Panc1 (cell line): ENCODE data around the gene DCST2. TPM values are rescaled to one million over a fixed set of nuclear protein-coding genes. Genes with fewer than 3 reads are reported as not detected.

Experiments used
- ATAC-seq: fragments of 200-7000 bp; cut with Tn5 transposase; 2 replicates; pipeline ENCODE4 v1.9.1; 2020; ENCODE audit warnings: mild to moderate bottlenecking, moderate library complexity
- BruUV-seq: library from RNA; stranded (reverse); fragments of 400-500 nt; replicated peaks from 2 replicates; lab custom pipeline; 2021; lab: Mats Ljungman, UMichigan
- CTCF ChIA-PET: fragments of 300-600 bp; sonication (Branson Sonifier 250); formaldehyde crosslinking; loops from one replicate; lab custom pipeline; 2022; ENCODE audit warnings: antibody characterized with exemption; lab: Charles Lee
- POLR2A ChIA-PET: fragments of 300-600 bp; sonication (Branson Sonifier 250); formaldehyde crosslinking; loops from one replicate; lab custom pipeline; 2022; ENCODE audit warnings: antibody characterized with exemption; lab: Charles Lee
- DNase-seq: peaks from one replicate; pipeline ENCODE4 v3.0.0-alpha.2; 2010; ENCODE audit warnings: low read depth, low spot score
- H3K27ac ChIP-seq: 2 replicates; pipeline ENCODE4 v1.5.1; 2011; ENCODE audit warnings: mild to moderate bottlenecking, low read length, inconsistent platforms
- H3K27me3 ChIP-seq: fragments of 200-500 bp; sonication (Bioruptor generic); 2 replicates; pipeline ENCODE4 v1.6.0; 2014; ENCODE audit warnings: low read length, inconsistent platforms; ENCODE audit not compliant: control insufficient read depth, insufficient read depth
- H3K36me3 ChIP-seq: fragments of 200-500 bp; sonication (Bioruptor generic); 2 replicates; pipeline ENCODE4 v1.5.1; 2014; ENCODE audit warnings: inconsistent platforms, mild to moderate bottlenecking, low read length, moderate library complexity; ENCODE audit not compliant: control insufficient read depth, insufficient read depth
- H3K4me1 ChIP-seq: 2 replicates; pipeline ENCODE4 v1.5.1; 2011; ENCODE audit warnings: inconsistent platforms, mild to moderate bottlenecking, low read length, moderate library complexity; ENCODE audit not compliant: control insufficient read depth, insufficient read depth
- H3K4me3 ChIP-seq, 2 experiments: 2 replicates each; pipeline ENCODE4 v1.5.1; 2011 to 2012; ENCODE audit warnings: low read depth in 2 of 2, low read length in 2 of 2, mild to moderate bottlenecking in 2 of 2, inconsistent platforms in 1 of 2, moderate library complexity in 1 of 2
- H3K9me3 ChIP-seq: fragments of 200-500 bp; sonication (Bioruptor generic); 2 replicates; pipeline ENCODE4 v1.5.1; 2014; ENCODE audit warnings: low read depth, mild to moderate bottlenecking, inconsistent platforms, low read length, moderate library complexity; ENCODE audit not compliant: control insufficient read depth, insufficient read depth
- POLR2AphosphoS5 ChIP-seq: IDR thresholded peaks from 2 replicates; pipeline ENCODE4 v1.6.1; 2012; ENCODE audit warnings: mild to moderate bottlenecking, low read depth, low read length, moderate library complexity
- SIN3A ChIP-seq: IDR thresholded peaks from 2 replicates; pipeline ENCODE4 v1.6.1; 2012; ENCODE audit warnings: low read depth, mild to moderate bottlenecking, low read length, moderate library complexity, borderline replicate concordance; ENCODE audit not compliant: insufficient read depth
- TCF7L2 ChIP-seq: IDR thresholded peaks from 2 replicates; pipeline ENCODE4 v1.6.1; 2011; ENCODE audit warnings: mild to moderate bottlenecking, low read depth, low read length, inconsistent platforms
- in situ Hi-C: cut with HindIII; loops from 2 replicates; pipeline ENCODE4 v1.10.0; 2016; ENCODE audit warnings: low sequenced_read_pairs, low pct_unique_long_range_greater_than_20kb
- intact Hi-C: fragments of 100-400 bp; cut with micrococcal nuclease; formaldehyde crosslinking; loops from one replicate; pipeline ENCODE4 v1.10.0; 2022; ENCODE audit not compliant: unreplicated experiment
- total RNA-seq: library from RNA; stranded (reverse); gene quantifications from one replicate; pipeline ENCODE4 v1.2.1, GENCODE V29; 2021; ENCODE audit not compliant: unreplicated experiment
- TF ChIP-seq, protein P1 (sequence below): fragments of 450-650 bp; IDR thresholded peaks from 2 replicates; pipeline ENCODE4 v1.5.1; 2017; ENCODE audit warnings: mild to moderate bottlenecking
- TF ChIP-seq, protein P2 (sequence below), 2 experiments: IDR thresholded peaks; 2 replicates each; pipeline ENCODE4 v1.6.1; 2011 to 2012; ENCODE audit warnings: low read depth in 2 of 2, control low read depth in 1 of 2, low read length in 1 of 2, mild to moderate bottlenecking in 1 of 2, moderate library complexity in 1 of 2; ENCODE audit not compliant: insufficient read depth in 1 of 2

Gene DCST2
- total RNA-seq, 1 experiment from 2014 or later: 0.13 TPM

DNA sequence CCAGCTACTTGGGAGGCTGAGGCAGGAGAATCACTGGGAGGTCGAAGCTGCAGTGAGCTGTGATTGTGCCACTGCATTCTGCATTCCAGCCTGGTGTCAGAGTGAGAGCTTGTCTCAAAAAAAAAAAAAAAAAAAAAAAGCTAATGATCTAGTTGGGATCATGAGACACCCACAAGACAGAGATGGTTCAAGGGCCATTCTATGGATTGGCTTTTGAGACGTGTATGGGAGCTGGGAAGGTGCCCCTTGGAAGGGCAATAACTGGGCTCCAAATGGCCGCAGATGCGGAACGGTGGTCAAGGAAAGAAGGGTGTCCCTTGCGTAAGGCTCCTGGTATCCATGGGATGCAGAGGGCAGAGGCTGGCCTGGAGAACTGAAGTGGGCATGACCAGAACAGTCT lies 10.8 kb upstream of the DCST2 start:
- ATAC-seq: no peak
- POLR2A ChIA-PET: no interaction called here

DNA sequence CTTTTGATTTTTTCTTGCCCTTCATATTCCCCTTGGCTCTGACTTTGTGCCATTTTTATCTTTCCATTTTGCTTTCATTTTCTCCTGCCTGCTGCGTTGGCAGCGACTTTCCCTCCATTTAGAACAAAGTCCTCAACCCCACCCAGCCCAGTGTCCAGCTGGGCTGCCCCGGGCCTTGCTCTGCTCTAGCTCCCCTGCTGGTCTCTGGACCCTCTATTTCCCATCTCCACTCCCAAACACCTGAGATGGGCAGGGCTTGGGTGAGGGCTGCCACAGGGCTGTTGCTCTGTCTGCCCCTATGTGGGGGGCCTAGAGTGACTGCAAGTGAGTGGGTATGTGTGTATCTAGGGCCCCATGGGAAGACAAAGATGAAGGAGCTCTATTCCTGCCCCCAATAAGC lies 10.2 kb upstream of the DCST2 start:
- Histone ChIP-seq H3K27ac (no peak overlapping the region), H3K27me3 (no peaks in the 10 kb centered on the region), H3K4me3 (no peak overlapping the region), H3K36me3 (no peaks in the 10 kb centered on the region), H3K4me1 (no peaks in the 10 kb centered on the region), H3K9me3 (no peaks in the 10 kb centered on the region)
- POLR2A ChIA-PET: interaction anchor here (0.6 kb wide), 1 partner anchor 41 kb away, joined by 3 read pairs; the partner anchor contains the start of gene ZBTB7B
- CTCF ChIA-PET: interaction anchor here (0.6 to 1.8 kb wide), 4 partner anchors 16 to 462 kb away, joined by 3 to 9 read pairs (median 4); no protein-coding TSS in a partner anchor
- ATAC-seq (no peak), DNase-seq (no peak)
- no peak for TF ChIP-seq TCF7L2
- TF ChIP-seq, protein P1, sequence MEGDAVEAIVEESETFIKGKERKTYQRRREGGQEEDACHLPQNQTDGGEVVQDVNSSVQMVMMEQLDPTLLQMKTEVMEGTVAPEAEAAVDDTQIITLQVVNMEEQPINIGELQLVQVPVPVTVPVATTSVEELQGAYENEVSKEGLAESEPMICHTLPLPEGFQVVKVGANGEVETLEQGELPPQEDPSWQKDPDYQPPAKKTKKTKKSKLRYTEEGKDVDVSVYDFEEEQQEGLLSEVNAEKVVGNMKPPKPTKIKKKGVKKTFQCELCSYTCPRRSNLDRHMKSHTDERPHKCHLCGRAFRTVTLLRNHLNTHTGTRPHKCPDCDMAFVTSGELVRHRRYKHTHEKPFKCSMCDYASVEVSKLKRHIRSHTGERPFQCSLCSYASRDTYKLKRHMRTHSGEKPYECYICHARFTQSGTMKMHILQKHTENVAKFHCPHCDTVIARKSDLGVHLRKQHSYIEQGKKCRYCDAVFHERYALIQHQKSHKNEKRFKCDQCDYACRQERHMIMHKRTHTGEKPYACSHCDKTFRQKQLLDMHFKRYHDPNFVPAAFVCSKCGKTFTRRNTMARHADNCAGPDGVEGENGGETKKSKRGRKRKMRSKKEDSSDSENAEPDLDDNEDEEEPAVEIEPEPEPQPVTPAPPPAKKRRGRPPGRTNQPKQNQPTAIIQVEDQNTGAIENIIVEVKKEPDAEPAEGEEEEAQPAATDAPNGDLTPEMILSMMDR: no peak
- TF ChIP-seq SIN3A: no peak
- TF ChIP-seq, protein P2, sequence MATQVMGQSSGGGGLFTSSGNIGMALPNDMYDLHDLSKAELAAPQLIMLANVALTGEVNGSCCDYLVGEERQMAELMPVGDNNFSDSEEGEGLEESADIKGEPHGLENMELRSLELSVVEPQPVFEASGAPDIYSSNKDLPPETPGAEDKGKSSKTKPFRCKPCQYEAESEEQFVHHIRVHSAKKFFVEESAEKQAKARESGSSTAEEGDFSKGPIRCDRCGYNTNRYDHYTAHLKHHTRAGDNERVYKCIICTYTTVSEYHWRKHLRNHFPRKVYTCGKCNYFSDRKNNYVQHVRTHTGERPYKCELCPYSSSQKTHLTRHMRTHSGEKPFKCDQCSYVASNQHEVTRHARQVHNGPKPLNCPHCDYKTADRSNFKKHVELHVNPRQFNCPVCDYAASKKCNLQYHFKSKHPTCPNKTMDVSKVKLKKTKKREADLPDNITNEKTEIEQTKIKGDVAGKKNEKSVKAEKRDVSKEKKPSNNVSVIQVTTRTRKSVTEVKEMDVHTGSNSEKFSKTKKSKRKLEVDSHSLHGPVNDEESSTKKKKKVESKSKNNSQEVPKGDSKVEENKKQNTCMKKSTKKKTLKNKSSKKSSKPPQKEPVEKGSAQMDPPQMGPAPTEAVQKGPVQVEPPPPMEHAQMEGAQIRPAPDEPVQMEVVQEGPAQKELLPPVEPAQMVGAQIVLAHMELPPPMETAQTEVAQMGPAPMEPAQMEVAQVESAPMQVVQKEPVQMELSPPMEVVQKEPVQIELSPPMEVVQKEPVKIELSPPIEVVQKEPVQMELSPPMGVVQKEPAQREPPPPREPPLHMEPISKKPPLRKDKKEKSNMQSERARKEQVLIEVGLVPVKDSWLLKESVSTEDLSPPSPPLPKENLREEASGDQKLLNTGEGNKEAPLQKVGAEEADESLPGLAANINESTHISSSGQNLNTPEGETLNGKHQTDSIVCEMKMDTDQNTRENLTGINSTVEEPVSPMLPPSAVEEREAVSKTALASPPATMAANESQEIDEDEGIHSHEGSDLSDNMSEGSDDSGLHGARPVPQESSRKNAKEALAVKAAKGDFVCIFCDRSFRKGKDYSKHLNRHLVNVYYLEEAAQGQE (IDR thresholded peaks at IDR 0.05; ENCODE audit: insufficient read depth in 1 of 2, low read depth in 2 of 2, low read length in 1 of 2): no peak
- no peak for TF ChIP-seq POLR2AphosphoS5
- in situ Hi-C loops: no loop called here
- BruUV-seq: no TSS peak
- intact Hi-C loops: no loop called here

More for the DNA sequence above, 10.8 kb upstream of the DCST2 start:
- TF ChIP-seq POLR2AphosphoS5 (no peak), TCF7L2 (no peak), SIN3A (no peak)
- TF ChIP-seq, protein P2 (IDR thresholded peaks at IDR 0.05; ENCODE audit: insufficient read depth in 1 of 2, low read depth in 2 of 2, low read length in 1 of 2): no peak
- TF ChIP-seq, protein P1: no peak
- Histone ChIP-seq H3K36me3 (no peaks in the 10 kb centered on the region), H3K9me3 (no peaks in the 10 kb centered on the region), H3K27ac (no peak overlapping the region), H3K4me3 (no peak overlapping the region), H3K4me1 (no peaks in the 10 kb centered on the region), H3K27me3 (no peaks in the 10 kb centered on the region)
- no TSS peak for BruUV-seq
- intact Hi-C loops: no loop called here
- in situ Hi-C loops: no loop called here
- DNase-seq: no peak
- CTCF ChIA-PET: interaction anchor here (0.7 to 1.8 kb wide), 5 partner anchors 11 to 41 kb away, joined by 3 to 13 read pairs (median 5); no protein-coding TSS in a partner anchor
